Esophagus muscularis mucosa (tissue), 4 donors: ENCODE data around the gene ENTREP3. TPM values are rescaled to one million over a fixed set of nuclear protein-coding genes. Genes with fewer than 3 reads are reported as not detected.
"Not testable (repeated sequence)": the region's sequence is repeated elsewhere in the genome, so short reads cannot be mapped to it uniquely, and the experiment has no call there.

ENCODE experiments used
- DNase-seq: peaks from one replicate; pipeline ENCODE4 v3.0.0-alpha.2; 2017; ENCODE audit errors: extremely low spot score
- H3K27ac ChIP-seq, 4 donors: fragments of 200-600 bp; sonication (generic); replicated peaks in 1 of 4; 1 replicate in 3 of 4; 2 replicates in 1 of 4; pipeline ENCODE4 v1.5.1; 2016 to 2019; ENCODE audit warnings: mild to moderate bottlenecking in 1 of 4
- H3K27me3 ChIP-seq, 4 donors: fragments of 200-600 bp; sonication (generic); one replicate each; pipeline versions ENCODE4 v1.5.1 to v1.6.0; 2016 to 2019
- H3K36me3 ChIP-seq, 4 donors: fragments of 200-600 bp; sonication (generic); one replicate each; pipeline ENCODE4 v1.5.1; 2016 to 2019
- H3K4me1 ChIP-seq, 4 donors: fragments of 200-600 bp; sonication (generic); one replicate each; pipeline ENCODE4 v1.5.1; 2016 to 2019
- H3K4me3 ChIP-seq, 4 donors: fragments of 200-600 bp; sonication (generic); 1 replicate in 2 of 4; 2 replicates in 2 of 4; pipeline ENCODE4 v1.5.1; 2016 to 2019; ENCODE audit warnings: mild to moderate bottlenecking in 4 of 4, moderate library complexity in 1 of 4
- H3K9me3 ChIP-seq, 4 donors: fragments of 200-600 bp; sonication (generic); 1 replicate in 3 of 4; 2 replicates in 1 of 4; pipeline ENCODE4 v1.5.1; 2016 to 2019
- CTCF ChIP-seq, 3 experiments: fragments of 200-600 bp in 2 of 3; fragments of 450-650 bp in 1 of 3; sonication (generic) in 2 of 3; IDR thresholded peaks; one replicate each; pipeline ENCODE4 v1.5.1; 2017 to 2019; ENCODE audit warnings: antibody characterized with exemption in 3 of 3, mild to moderate bottlenecking in 2 of 3, moderate library complexity in 1 of 3
- EP300 ChIP-seq: sonication (generic); formaldehyde crosslinking; IDR thresholded peaks from one replicate; pipeline ENCODE4 v1.6.1; 2017; ENCODE audit warnings: antibody characterized with exemption
- POLR2A ChIP-seq: fragments of 450-650 bp; IDR thresholded peaks from one replicate; pipeline ENCODE4 v1.6.1; 2017; ENCODE audit warnings: antibody characterized with exemption, moderate library complexity, mild to moderate bottlenecking, low read depth
- POLR2AphosphoS5 ChIP-seq, 2 donors: sonication (generic); formaldehyde crosslinking; IDR thresholded peaks; one replicate each; pipeline ENCODE4 v1.6.1; 2017; ENCODE audit warnings: antibody characterized with exemption in 2 of 2
- WGBS: methylation state at CpG from one replicate; pipeline ENCODE4 v1.1.5; 2018; 5-methylcytosine and 5-hydroxymethylcytosine counted together
- intact Hi-C: fragments of 100-400 bp; cut with DNase I; formaldehyde crosslinking; loops from one replicate; pipeline ENCODE4 v1.15.1; 2023
- total RNA-seq, 4 donors: library from RNA; depleted of rRNA; stranded (reverse); fragments of >200 nt; gene quantifications; one replicate each; pipeline versions ENCODE4 v1.1.0 to v1.2.1, GENCODE V29; 2016

Gene ENTREP3
- total RNA-seq, 4 donors from 2014 or later = 15.1 to 38.7 (median 22.6) TPM

DNA sequence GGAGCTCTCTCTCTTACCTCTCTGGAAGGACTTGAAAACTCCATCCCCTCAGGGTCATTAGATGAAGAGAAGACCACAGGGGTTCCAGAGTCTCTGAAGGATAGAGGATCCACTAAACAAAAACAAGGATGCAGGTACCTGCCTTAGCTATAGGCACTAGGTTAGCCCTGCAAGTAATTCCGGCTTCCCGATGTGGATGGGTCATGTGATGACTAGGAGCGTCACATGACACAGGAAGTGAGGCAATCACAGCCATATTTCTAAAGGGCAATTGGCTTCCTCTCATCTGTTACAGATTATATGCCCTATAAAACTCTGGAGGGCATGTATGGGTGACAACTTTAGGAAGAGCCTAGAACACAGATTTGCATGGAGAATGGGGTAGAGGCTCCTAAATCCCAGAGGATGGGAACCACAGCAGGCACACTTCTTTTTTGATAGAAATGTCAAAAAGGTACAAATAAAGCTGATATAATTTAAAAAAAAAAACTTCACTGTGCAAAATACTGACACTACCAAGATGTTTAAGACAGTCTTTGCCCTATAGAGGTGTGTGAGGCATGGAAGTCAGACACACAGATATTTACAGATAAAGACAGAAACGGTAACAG is 14.1 kb downstream of the ENTREP3 start:
- Histone ChIP-seq H3K4me1 (peaks cover 17 to 50% (median 49%) of the 10 kb centered on the region in 4 donors), H3K9me3 (peaks cover 0 to 3% (median 0%) of the 10 kb centered on the region in 4 donors), H3K27me3 (peaks cover 0 to 4% (median 0%) of the 10 kb centered on the region in 4 donors), H3K4me3 (peak overlapping the region; percentile 45 to 56 (median 49)), H3K36me3 (peaks cover 2 to 32% (median 25%) of the 10 kb centered on the region in 4 donors), H3K27ac (peak overlapping the region; percentile 1 to 57 (median 45))
- DNase-seq = no peak
- intact Hi-C loops = no loop called here
- TF ChIP-seq POLR2A = no peak
- peak in 1 of 3 experiments; percentile 9 for TF ChIP-seq CTCF (IDR thresholded peaks at IDR 0.05)
- peak; percentile 41 to 86 for TF ChIP-seq POLR2AphosphoS5 (IDR thresholded peaks at IDR 0.05)
- 16% methylated on average over 4 of the region's 4 CpGs for WGBS

DNA sequence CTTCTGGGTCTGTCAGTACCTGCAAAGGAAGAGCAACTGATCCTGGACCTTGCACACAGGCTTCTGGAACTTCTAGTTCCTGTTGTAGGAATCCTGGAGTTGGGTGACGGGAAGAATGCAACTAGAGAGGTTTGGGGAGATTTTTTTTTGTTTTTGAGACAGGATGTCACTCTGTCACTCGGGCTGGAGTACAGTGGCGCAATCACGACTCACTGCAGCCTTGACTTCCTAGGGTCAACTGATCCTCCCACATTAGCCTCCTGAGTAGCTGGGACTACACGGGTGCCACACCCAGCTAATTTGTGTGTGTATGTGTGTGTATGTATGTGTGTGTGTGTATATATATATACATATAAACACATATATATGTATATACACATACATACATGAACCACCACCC is 18.8 kb downstream of the ENTREP3 start:
- Histone ChIP-seq H3K4me3 (no peak overlapping the region), H3K9me3 (no peaks in the 10 kb centered on the region), H3K27me3 (no peaks in the 10 kb centered on the region), H3K4me1 (peaks cover 7 to 34% (median 32%) of the 10 kb centered on the region in 4 donors), H3K27ac (no peak overlapping the region), H3K36me3 (peaks cover 11 to 44% (median 30%) of the 10 kb centered on the region in 4 donors)
- no peak for TF ChIP-seq EP300
- no peak for TF ChIP-seq CTCF (IDR thresholded peaks at IDR 0.05)
- intact Hi-C loops = no loop called here
- WGBS = 71% methylated on average over 5 of the region's 5 CpGs
- no peak for DNase-seq

DNA sequence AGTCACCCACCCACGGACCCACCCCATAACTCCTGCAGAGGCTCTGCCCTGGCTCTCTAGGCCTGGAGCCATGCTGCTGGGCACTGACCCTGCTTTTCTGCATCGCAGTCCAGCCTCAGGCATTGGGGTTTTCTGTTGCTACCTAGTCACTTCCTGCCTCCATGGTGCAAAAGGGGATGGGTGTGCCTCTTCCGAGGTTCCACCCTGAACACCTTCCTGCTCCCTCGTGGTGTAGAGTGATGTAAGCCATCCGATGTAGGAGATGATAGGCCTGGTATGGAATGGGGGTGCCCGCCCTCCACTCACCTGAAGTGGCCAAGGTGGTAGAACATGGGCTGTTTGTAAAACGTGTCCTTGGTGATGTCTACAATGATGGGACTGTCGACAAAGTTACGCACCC is 19.9 kb downstream of the ENTREP3 start:
- 100% methylated on average over 3 of the region's 9 CpGs for WGBS
- DNase-seq, intact Hi-C loops, H3K4me3 ChIP-seq, H3K27me3 ChIP-seq, H3K27ac ChIP-seq, H3K9me3 ChIP-seq: not testable (repeated sequence)
- peaks cover 11 to 44% (median 30%) of the 10 kb centered on the region in 4 donors for H3K36me3 ChIP-seq
- H3K4me1 ChIP-seq = peaks cover under 1 to 27% (median 24%) of the 10 kb centered on the region in 4 donors

DNA sequence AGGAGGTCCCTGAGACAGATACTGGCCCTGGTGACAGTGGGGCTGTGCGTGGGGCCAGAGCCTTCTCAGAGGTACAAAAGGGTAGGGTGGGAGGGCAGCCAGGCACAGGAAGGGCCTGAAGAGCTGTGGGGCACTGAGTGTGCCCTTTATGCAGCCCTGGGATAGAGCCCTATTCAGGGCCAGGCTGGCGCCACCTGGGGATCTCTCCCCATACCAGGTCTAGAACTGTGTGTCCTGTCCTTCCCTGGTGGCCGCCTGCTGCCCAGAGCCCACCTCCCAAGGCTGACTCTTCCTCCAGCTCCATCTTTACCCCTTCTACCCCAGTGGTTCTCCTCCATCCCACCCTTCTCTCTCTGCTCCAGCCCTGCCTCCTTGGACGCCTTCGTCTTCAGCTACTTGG is 21.8 kb downstream of the ENTREP3 start:
- peaks cover 11 to 31% (median 24%) of the 10 kb centered on the region in 4 donors for H3K36me3 ChIP-seq
- DNase-seq, intact Hi-C loops, H3K27ac ChIP-seq, H3K4me3 ChIP-seq, H3K9me3 ChIP-seq, H3K27me3 ChIP-seq: not testable (repeated sequence)
- 86% methylated on average over 1 of the region's 5 CpGs for WGBS
- peaks cover 0 to 19% (median 17%) of the 10 kb centered on the region in 4 donors for H3K4me1 ChIP-seq

- WGBS = 42% methylated on average over 8 of the region's 13 CpGs
- DNase-seq, intact Hi-C loops: not testable (repeated sequence)
These were observed 23.0 kb downstream of the ENTREP3 start for GRCh38 chr1:155232001-155232978.

DNA sequence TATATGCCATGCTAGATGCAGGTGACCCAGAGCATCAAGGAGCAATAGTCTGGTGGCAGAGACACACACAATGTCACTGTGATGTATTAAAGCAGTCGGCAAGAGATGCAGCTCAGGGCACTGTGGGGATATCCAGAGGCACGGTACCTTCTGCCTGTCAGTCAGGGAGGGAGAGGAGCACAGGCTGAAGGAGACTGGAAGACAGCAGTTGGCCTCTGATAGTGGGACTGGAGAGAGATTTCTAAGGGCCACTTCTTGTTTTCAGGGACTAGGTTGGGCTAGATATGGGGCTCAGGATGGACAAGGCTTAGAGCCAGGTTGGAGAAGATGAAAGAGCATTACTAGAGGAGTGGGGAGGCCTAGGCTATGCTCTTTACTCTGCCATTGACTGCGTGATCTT is 24.0 kb downstream of the ENTREP3 start:
- Histone ChIP-seq H3K36me3 (peaks cover 4 to 13% (median 9%) of the 10 kb centered on the region in 4 donors), H3K4me1 (peaks cover 13 to 36% (median 32%) of the 10 kb centered on the region in 4 donors), H3K27ac (peak overlapping the region; percentile 63 to 68 (median 66))
- intact Hi-C loops, DNase-seq, H3K4me3 ChIP-seq, H3K27me3 ChIP-seq, H3K9me3 ChIP-seq: not testable (repeated sequence)
- WGBS = 100% methylated on average over 1 of the region's 3 CpGs

More at GRCh38 chr1:155232001-155232978, 23.0 kb downstream of the ENTREP3 start:
- peak overlapping the region; percentile 66 to 74 (median 68) for H3K27ac ChIP-seq
- not testable (repeated sequence) for H3K9me3 ChIP-seq, H3K4me3 ChIP-seq, H3K27me3 ChIP-seq
- H3K4me1 ChIP-seq = peaks cover 6 to 26% (median 25%) of the 10 kb centered on the region in 4 donors
- peaks cover 11 to 23% (median 16%) of the 10 kb centered on the region in 4 donors for H3K36me3 ChIP-seq
